ENCODE results near the gene NRXN3.

NRXN3 gene

DNA sequence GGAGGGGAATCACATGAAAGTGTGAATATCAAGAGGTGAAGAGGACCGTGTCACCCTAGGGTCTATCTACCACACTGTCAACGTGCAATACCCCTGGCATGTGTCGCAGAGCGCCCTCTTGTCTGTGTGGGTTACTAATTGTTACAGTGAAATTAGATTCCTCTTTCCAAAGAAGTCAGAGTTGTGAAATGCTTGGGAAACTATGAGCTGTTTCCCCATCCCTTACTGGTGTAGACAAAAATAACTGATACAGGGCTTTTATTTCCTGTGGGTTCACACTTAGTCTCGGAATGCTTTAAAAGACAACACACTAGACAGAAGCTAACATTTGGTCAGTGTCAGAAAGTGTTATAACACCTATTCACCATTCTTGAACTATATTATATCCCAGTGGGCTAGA lies 597.3 kb downstream of the NRXN3 start:
- H3K36me3 Mint-ChIP-seq (ENCODE audit: insufficient read depth) = no peaks in the 10 kb centered on the region
- H3K4me3 Mint-ChIP-seq = no peak overlapping the region
- H3K27ac Mint-ChIP-seq = no peak overlapping the region
- no peak for DNase-seq
- peaks cover 6 to 7% of the 10 kb centered on the region in 2 donors for H3K9me3 Mint-ChIP-seq
- ATAC-seq (replicated peaks) = no peak
- H3K4me1 Mint-ChIP-seq (ENCODE audit: low read depth in 2 of 2) = no peaks in the 10 kb centered on the region
- no peaks in the 10 kb centered on the region for H3K27me3 Mint-ChIP-seq

DNA sequence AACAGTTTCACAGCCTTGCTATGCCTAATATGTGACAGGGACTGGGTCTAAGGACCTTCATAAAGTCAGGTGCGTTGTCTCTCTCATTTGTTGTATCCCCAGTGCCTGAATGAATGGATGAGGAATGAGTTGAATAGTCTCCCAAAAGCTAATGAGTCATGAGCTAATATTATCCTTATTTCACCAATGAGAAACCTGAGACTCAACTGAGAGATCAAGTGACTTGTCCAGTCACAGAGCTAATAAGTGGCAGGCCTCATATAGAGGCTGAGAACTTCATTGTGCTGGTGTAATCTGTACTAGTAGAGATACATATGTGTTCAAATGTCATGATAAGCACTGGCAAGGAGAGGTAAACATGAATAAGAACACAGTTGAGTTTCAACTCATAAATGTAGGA lies 612.4 kb downstream of the NRXN3 start:
- Mint-ChIP-seq H3K4me1 (ENCODE audit: low read depth in 2 of 2) (no peaks in the 10 kb centered on the region), H3K36me3 (ENCODE audit: insufficient read depth) (no peaks in the 10 kb centered on the region), H3K9me3 (peaks cover 5 to 9% of the 10 kb centered on the region in 2 donors), H3K27ac (no peak overlapping the region), H3K27me3 (no peaks in the 10 kb centered on the region), H3K4me3 (no peak overlapping the region)
- ATAC-seq (replicated peaks) (no peak), DNase-seq (no peak)

DNA sequence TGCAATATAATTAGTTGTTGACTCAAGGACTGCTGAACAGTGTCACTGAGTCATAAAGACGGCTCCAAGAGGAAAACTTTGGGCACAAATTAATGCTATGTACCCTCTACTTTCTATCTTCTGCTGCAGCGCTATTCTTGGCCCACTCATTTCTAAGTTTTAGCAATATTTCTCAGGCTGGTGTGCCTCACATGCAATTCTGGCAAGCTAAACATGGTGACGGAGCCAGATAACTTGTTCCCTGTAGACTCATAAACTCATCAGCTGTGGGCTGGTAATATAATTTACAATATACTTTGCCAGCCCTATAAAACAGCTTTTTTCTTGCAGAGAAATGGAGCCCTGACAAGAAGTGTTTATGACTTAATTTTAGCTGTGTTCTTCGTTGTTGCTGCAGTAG lies 615.1 kb downstream of the NRXN3 start:
- DNase-seq (no peak), ATAC-seq (replicated peaks) (no peak)
- H3K27me3 Mint-ChIP-seq = no peaks in the 10 kb centered on the region
- no peaks in the 10 kb centered on the region for H3K4me1 Mint-ChIP-seq (ENCODE audit: low read depth in 2 of 2)
- no peak overlapping the region for H3K4me3 Mint-ChIP-seq
- no peaks in the 10 kb centered on the region for H3K36me3 Mint-ChIP-seq (ENCODE audit: insufficient read depth)
- no peak overlapping the region for H3K27ac Mint-ChIP-seq
- peaks cover 9 to 10% of the 10 kb centered on the region in 2 donors for H3K9me3 Mint-ChIP-seq

DNA sequence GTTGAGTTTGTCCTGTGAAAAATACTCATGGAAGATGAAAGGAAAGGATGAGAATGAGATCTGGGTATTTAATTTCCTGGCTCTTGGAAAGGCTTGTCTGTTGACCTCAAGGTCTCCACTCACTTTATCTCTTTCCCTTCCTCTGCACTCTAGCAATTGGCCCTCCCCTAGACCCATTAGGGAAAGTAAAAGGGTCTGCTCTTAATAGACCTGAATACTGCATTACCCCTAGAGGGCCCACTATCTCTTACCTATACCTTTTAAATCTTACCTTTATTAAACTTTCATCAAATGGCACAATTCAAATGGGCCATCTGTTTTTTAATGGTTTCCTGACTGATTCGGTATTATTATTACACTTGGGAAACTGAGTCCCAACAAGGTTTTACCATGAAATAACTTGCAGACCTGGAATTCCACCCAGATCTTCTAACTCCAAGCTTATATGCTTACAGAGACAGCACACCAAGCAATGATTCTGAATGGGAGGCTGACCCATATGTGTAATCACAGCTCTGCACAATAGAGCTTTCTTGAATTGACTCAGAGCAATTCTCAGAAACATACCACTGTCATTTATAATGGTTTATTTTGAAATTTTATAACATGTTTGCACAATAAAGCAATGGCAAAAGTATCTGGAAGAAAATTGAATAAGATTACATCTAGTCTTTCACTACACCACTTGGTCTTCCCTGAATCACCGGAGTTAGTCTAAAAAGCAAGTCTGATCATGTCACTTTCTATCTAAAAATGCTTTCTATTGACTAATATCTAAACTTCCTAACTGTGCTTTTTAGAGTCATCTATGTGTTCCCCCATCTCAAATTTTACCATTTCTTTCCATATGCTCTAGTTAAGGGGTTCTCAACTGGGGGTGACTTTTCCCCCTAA lies 618.5 kb downstream of the NRXN3 start:
- Mint-ChIP-seq H3K27ac (no peak overlapping the region), H3K27me3 (no peaks in the 10 kb centered on the region), H3K4me3 (no peak overlapping the region), H3K9me3 (peaks cover 9 to 10% of the 10 kb centered on the region in 2 donors), H3K36me3 (ENCODE audit: insufficient read depth) (no peaks in the 10 kb centered on the region), H3K4me1 (ENCODE audit: low read depth in 2 of 2) (no peaks in the 10 kb centered on the region)
- DNase-seq (no peak), ATAC-seq (replicated peaks) (no peak)

DNA sequence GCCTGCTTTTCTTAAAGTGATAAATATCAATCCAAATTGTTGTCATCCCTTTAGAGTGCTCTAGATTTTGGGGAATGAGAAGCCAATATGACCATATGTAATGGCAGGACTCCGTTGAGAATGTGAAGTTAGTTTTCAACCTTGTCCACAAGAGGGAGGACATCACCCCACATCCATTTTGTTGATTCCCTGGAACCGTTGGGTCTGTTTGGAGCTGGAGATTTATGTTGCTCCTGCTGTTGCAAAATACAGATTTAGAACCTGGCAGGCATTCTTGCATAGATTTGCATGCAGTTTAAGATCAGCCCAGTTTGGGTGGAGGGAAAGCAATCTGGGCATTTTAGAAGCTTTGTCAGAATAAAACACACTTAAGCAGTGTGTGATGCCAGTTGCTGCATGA lies 620.1 kb downstream of the NRXN3 start:
- Mint-ChIP-seq H3K27ac (no peak overlapping the region), H3K27me3 (no peaks in the 10 kb centered on the region), H3K9me3 (peaks cover 0 to 10% of the 10 kb centered on the region in 2 donors), H3K4me3 (no peak overlapping the region), H3K4me1 (ENCODE audit: low read depth in 2 of 2) (no peaks in the 10 kb centered on the region), H3K36me3 (ENCODE audit: insufficient read depth) (no peaks in the 10 kb centered on the region)
- no peak for DNase-seq
- no peak for ATAC-seq (replicated peaks)

DNA sequence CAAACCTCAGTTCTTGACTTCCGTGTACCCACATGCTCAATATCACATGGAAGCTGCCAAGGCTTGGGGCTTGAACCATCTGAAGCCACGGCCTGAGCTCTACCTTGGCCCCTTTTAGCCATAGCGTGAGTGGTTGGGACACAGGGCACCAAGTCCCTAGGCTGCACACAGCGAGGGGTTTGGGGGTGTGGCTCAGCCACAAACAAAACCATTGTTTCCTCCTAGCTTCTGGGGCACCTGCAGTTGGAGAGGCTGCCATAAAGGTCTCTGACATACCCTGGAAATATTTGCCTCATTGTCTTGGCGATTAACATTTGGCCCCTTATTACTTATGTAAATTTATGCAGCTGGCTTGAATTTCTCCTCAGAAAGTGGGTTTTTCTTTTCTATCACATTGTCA lies 628.6 kb downstream of the NRXN3 start:
- Mint-ChIP-seq H3K36me3 (ENCODE audit: insufficient read depth) (no peaks in the 10 kb centered on the region), H3K4me3 (no peak overlapping the region), H3K27ac (no peak overlapping the region), H3K9me3 (peaks cover 8 to 27% of the 10 kb centered on the region in 2 donors), H3K27me3 (no peaks in the 10 kb centered on the region), H3K4me1 (ENCODE audit: low read depth in 2 of 2) (no peaks in the 10 kb centered on the region)
- ATAC-seq (replicated peaks) (no peak), DNase-seq (no peak)

DNA sequence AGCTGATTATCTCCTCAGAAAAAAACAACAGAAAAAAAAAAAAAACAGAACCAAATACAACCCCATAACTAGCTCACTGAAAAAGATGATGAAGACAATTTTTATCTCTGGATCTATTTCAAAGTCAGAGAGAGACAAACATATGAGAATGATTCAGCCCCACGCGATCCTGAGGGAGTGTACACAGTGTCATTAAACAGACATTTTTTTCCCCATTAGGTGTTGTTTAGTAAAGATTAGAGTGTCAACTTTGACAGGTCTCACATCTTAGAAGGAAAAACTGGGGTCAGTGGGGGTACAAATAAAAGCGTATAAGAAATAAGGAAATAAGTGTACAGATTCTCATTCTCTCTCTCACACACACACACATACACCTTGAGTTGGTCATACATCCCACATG lies 635.4 kb downstream of the NRXN3 start:
- no peak overlapping the region for H3K27ac Mint-ChIP-seq
- H3K4me3 Mint-ChIP-seq = no peak overlapping the region

DNA sequence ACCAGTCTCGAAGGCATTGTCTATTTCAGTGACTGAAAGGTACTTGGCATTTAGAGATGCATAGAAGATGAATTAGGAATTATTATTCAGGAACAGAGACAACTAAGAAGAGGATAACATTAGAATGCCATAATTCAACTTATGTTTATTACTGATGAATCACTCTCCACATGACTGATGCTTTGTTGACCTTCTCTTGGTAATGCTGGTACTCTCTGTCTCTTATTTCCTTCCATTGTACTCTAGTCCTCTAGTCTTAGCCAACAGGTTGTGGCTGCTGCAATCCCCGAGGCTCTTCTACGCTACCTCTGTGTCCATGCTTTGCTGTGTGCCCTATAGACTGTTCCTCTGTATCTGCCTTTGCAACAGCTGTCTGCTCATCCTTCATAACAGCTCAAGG lies 652.9 kb downstream of the NRXN3 start:
- Mint-ChIP-seq H3K27ac (no peak overlapping the region), H3K4me3 (no peak overlapping the region), H3K36me3 (ENCODE audit: insufficient read depth) (no peaks in the 10 kb centered on the region), H3K4me1 (ENCODE audit: low read depth in 2 of 2) (no peaks in the 10 kb centered on the region), H3K27me3 (no peaks in the 10 kb centered on the region), H3K9me3 (no peaks in the 10 kb centered on the region)
- ATAC-seq (replicated peaks) (no peak), DNase-seq (no peak)

More for the DNA sequence above, 635.4 kb downstream of the NRXN3 start:
- no peak for ATAC-seq (replicated peaks)
- DNase-seq = no peak
- no peaks in the 10 kb centered on the region for H3K27me3 Mint-ChIP-seq
- H3K4me1 Mint-ChIP-seq (ENCODE audit: low read depth in 2 of 2) = peaks cover 0 to 2% of the 10 kb centered on the region in 2 donors
- H3K9me3 Mint-ChIP-seq = peaks cover 14 to 42% of the 10 kb centered on the region in 2 donors
- H3K36me3 Mint-ChIP-seq (ENCODE audit: insufficient read depth) = no peaks in the 10 kb centered on the region

DNA sequence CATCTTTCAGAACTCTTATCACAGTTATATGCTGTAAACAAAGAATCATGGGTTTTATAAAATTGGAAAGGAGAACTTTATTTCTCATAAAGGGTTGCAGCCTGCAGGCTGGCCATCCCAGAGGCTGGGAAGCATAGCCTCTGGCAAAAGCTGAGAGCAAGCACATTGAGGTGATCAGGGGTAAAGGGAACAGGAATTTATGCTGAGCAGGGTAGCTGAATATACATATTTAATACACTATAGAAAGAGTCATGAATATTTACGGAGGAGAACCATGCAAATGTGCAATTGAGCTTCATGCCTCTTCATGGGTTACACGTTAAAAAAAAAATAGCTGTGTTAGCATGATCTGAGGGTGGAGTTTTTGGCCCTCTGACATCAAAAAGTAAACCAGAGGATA lies 653.3 kb downstream of the NRXN3 start:
- Mint-ChIP-seq H3K27me3 (no peaks in the 10 kb centered on the region), H3K27ac (no peak overlapping the region), H3K4me3 (no peak overlapping the region), H3K4me1 (ENCODE audit: low read depth in 2 of 2) (no peaks in the 10 kb centered on the region), H3K36me3 (ENCODE audit: insufficient read depth) (no peaks in the 10 kb centered on the region), H3K9me3 (no peaks in the 10 kb centered on the region)
- DNase-seq (no peak), ATAC-seq (replicated peaks) (no peak)

DNA sequence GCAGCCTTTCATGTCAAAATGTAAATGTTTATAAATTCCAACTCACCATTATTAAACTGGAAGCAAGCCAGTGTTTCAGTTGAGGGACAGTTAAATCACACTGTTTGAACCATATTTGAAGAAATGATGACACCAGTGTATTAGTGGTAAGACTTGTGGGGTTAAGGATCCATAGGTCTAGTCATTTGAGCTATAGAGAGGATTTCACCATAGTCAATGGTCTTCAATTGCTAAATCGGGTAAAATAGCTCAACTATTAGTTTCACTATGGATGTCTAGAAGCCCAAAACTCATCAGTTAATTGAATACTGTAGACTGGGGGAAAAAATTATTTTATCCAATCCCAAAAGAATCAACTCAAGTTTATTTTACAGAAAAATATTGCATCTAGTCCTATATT lies 659.1 kb downstream of the NRXN3 start:
- peaks cover 0 to 3% of the 10 kb centered on the region in 2 donors for H3K9me3 Mint-ChIP-seq
- no peak for ATAC-seq (replicated peaks)

DNA sequence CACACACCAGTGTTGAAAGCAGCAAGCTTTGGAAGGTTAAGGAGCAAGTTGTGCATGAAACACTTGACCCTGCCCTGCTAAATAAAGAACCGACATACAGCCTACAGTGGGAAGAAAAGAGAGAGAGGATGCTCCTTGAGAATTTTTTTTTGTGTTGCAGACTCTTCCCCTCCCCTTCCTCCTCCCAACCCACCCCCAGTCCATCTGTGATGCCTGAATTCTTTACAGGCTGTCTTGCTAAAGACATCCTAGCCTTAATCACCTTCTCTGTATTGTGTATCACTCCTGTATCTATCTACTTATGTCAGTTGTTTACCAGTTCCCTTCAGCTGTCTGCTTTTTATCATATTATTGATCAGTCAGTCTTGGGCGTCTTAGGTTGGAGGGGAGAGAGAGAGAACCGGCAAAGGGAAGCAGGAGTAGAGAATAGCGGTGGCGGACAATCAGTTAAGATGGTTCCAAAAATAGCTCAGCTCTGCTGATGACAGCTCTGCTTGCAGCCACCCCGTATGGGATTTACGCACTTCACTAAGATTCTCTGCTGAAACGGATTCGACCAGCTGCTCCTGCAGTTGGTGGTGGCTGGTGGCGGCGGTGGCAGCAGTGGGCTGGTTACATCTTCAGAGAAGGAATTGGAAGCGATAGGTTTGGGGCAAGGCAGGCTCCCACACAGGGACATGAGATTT lies 664.7 kb downstream of the NRXN3 start:
- Mint-ChIP-seq H3K27ac (no peak overlapping the region), H3K27me3 (no peaks in the 10 kb centered on the region), H3K4me1 (ENCODE audit: low read depth in 2 of 2) (no peaks in the 10 kb centered on the region), H3K4me3 (no peak overlapping the region), H3K36me3 (ENCODE audit: insufficient read depth) (no peaks in the 10 kb centered on the region), H3K9me3 (peaks cover 0 to 3% of the 10 kb centered on the region in 2 donors)
- no peak for ATAC-seq (replicated peaks)
- no peak for DNase-seq

More for the DNA sequence above, 659.1 kb downstream of the NRXN3 start:
- Mint-ChIP-seq H3K4me1 (ENCODE audit: low read depth in 2 of 2) (no peaks in the 10 kb centered on the region), H3K4me3 (no peak overlapping the region), H3K27me3 (no peaks in the 10 kb centered on the region), H3K36me3 (ENCODE audit: insufficient read depth) (no peaks in the 10 kb centered on the region), H3K27ac (no peak overlapping the region)
- DNase-seq = no peak

DNA sequence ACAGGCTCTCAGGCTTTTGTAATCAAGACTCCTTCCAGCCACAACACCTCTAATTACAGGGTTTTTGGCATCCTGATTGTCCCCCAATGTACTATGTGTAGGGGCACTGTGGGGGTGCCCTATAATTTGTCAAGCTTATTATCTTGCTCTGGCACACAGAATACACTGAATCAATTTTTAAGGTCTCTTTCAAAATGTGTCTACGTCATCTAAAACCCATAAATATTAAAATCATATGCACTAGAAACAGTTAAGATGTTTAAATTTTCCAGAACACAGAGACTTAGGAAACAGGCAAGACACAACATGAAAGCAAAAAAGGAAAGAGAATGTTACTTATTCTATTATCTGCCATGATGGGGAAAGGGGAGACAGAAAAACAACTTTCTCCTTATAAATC lies 665.7 kb downstream of the NRXN3 start:
- no peak for DNase-seq
- Mint-ChIP-seq H3K36me3 (ENCODE audit: insufficient read depth) (no peaks in the 10 kb centered on the region), H3K27me3 (no peaks in the 10 kb centered on the region), H3K27ac (no peak overlapping the region), H3K4me1 (ENCODE audit: low read depth in 2 of 2) (no peaks in the 10 kb centered on the region), H3K9me3 (peaks cover 0 to 3% of the 10 kb centered on the region in 2 donors), H3K4me3 (no peak overlapping the region)
- ATAC-seq (replicated peaks) = no peak

DNA sequence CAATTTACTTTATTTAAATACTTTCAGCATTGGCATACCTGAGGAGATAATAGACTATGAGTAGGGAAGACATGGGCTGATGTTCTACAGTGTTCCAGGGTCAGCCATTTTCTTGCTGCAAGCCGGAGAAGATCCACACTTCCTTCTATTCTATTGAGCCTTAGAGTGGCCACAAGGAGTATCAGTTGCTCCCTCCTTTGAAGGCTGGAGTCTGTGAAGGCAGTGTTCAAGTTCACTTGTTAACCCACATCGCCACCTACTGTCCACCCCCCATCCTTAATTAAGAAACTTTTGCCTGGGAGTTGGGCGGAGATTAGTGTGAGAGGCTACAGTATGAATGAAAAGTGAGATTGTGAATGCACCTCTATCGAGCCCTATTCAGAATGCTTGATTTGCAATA lies 666.6 kb downstream of the NRXN3 start:
- no peak overlapping the region for H3K27ac Mint-ChIP-seq
- H3K9me3 Mint-ChIP-seq = peaks cover 0 to 3% of the 10 kb centered on the region in 2 donors
- H3K36me3 Mint-ChIP-seq (ENCODE audit: insufficient read depth) = no peaks in the 10 kb centered on the region
- no peak for DNase-seq
- H3K4me3 Mint-ChIP-seq = no peak overlapping the region
- H3K4me1 Mint-ChIP-seq (ENCODE audit: low read depth in 2 of 2) = no peaks in the 10 kb centered on the region
- ATAC-seq (replicated peaks) = no peak
- H3K27me3 Mint-ChIP-seq = no peaks in the 10 kb centered on the region

DNA sequence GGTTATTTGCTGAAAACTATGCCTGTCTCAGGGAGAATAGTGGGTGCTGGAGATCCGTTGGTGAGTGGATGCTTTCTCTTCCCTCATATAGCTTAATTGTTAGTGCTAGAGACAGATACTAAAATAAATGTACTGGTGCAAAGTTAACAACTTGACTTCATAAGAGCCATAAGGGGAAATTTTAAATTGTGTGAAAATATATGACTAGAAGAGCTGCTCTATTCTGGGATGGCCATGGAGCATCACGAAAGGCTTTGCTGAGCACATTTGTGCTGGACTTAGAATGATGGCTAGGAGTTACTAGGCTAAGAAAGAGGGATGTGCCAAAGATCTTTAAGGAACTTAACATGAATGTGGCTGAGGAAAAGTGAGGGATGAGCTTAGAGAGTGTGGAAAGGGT lies 668.8 kb downstream of the NRXN3 start:
- Mint-ChIP-seq H3K9me3 (peaks cover 0 to 3% of the 10 kb centered on the region in 2 donors), H3K27me3 (no peaks in the 10 kb centered on the region), H3K4me3 (no peak overlapping the region), H3K4me1 (ENCODE audit: low read depth in 2 of 2) (no peaks in the 10 kb centered on the region), H3K27ac (no peak overlapping the region), H3K36me3 (ENCODE audit: insufficient read depth) (no peaks in the 10 kb centered on the region)
- no peak for ATAC-seq (replicated peaks)
- DNase-seq = no peak

Measured in effector memory CD8-positive, alpha-beta T cell (primary cell).